DLD1 (cell line): ENCODE results near the gene CSK.

Experiments
- in situ Hi-C: cut with HindIII; loops from 2 replicates; pipeline ENCODE4 v1.10.0; 2017; ENCODE audit warnings: low sequenced_read_pairs

Gene CSK

DNA sequence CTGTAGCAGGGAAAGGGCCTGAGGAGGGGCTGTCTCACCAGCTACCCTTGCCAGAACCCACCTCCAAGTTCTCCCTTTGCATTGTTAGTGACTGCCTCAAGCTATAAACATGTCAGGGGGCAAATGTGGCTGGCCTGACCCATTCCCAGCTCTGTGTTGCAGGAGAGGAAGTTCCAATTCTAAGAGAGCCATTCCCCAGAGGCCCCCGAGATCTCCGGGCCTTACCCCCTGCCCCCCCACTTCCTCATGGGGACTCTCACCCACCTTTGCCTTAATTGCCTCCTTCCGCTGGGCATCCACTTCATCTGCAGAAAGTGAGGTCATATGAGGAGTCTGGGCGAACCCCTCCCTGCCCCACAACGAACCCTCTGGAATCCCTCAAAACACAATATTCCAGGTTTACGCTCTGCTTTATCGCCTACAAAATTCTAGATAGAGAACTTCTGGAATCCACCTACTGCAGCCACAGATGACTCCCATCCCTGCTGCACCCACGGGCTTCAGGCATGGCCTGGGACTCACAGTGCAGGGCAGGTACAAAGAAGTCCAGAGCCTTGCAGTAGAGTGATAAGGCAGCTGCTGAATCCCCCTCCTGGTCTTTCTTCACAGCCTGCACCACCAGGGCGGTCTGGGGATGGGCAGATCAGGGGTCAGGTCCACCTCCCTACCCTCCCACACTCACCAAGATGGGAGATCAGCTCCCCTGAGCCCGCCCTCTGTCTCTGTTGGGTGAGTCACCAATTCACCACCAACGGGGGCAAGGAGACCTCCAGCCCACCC lies 57.1 kb downstream of the CSK start:
- in situ Hi-C loops = no loop called here

DNA sequence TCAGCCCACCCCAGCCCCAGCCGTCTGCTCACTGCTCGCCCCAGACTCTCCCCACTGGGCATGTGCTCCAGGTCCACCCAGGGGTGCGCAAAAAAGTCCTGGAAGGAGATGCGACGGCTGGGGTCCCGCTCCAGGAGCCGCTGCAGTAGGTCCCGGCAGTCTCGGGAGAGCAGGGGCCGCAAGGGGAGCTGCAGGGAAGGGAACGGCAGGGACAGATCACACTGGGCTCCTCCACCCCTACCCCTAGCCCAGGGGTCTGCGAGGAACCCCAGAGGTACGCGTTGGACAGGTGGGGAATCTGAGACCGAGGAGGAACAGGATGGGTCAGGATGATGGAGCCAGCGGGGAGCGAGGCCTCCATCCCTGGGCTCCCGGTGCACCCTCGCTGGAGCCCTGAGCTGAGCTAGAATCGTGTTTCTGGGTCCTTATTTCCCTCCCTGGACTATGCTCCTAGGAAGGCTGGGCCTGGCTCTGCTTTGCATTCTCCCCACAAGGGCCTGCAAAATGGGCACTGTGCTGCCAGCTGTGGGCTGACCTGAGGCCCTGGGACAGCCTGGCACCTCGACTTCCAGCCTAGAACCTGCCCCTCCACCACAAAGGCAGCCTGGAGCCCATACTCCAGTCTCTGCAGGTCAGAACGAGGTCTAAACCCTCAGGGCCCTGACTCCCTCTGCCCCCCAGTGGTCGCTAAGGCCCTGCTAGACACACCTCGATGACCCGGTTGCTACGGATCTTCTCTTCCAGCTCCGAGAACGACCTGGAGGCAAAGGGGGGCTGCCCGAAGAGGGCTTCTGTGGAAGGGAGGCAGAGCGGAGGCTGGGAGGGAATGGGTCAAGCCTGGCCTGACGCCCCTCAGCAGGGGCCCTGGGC lies 57.9 kb downstream of the CSK start:
- in situ Hi-C loops = no loop called here

DNA sequence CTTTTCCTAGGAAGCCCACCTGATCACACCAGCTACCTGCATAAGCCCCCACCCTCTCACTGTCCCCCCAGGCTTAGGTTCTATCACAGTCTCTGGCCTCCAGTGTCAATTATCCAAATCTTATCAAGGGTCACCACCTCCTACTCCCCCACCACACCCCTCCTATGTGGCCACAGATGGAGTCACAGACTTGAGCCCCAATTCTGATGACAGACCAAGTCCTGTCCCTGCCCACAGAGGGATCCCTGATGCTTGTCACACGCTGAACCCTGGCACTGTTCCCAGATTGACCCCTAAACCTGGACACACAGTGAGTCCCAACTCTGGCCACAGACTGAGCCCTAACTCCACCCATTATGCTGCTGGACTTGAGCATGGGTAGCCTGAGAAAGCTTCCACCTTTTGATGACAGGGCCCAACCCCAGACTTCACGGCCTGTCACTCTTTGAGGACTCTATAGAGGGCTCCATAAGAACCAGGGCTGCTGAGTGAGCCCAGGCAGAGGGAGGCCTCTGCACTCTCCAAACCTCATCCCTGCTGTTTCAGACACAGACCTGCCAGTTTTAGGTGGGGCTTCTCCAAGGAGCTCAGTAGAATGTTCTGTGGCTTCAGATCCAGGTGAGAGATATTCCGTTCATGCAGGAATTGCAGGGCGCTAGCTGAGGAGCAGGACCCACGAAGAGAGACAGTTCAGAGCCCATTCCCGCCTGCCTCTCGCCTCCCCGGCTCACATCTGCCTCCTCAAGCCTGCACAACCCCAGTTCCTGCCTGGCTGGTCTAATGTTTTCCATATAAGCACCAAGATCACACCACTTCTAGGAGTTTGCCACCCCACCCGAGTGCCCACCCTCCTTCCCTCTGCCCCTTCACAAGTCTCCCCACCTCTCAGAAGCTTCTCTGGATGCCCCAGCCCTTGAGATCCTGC lies 59.2 kb downstream of the CSK start:
- in situ Hi-C loops = no loop called here

DNA sequence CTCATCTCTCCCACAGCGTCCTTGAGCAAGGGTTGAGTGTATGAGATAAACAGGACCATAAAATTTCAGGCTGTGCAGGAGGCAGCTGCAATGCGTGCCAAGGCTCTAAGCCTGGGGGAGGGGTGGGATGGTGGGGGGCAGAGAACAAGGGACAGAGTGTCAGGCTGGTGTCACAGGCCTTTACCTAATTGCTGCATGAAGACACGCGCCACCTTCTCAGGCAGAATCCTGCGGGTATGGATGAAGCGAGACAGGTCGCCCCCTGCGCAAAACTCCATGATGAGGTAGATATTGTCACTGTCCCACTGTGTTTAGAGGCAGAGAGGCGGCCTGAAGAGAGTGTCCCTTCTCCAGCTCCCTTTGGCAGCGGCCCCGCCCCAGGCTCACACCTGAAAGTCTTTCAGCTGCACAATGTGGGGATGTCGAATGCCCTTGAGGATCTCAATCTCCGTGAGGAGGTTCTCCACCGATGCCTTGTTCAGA lies 60.1 kb downstream of the CSK start:
- in situ Hi-C loops = no loop called here

DNA sequence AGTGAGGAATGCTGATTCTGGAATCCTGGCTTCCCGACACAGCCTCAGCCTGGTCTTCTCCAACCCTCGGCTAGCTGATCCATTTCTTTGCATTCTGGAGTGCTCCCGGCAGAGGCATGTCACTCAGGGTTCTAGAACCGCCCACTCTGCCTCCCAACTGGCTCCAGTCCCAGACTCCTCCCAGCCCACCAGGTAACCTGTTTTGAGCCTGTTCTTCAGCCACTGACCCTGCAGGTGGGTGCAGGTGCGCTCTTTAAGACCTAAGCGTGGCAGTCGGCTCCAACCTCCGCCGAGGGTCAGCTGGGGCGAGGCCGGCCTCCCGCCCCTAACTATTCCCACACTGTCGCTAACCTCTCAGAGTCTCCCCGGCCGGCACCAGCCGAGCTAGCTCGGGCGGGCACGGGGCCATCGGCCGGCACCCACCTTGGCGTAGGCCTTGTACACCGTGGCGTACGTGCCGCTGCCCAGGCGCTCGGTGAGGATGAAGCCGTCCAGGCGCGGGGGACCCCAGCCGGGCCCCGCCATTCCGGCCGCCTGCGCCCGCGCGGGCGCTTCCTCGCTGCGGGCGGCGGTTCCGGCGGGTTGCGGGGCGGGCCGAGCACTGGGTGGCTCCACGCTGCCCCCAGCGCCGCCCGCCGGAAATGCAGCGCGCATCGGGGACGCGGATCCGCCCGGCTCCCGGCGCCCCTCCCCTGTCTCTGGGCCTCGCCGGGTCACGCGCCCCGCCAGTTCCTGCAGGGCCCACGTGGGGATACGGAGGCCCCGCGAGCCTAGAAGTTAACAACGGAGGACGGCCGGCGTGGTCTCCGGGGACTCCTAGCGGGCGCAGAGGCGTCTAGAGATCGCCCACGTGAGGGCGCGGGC lies 60.9 kb downstream of the CSK start, which contains the start of gene ULK3:
Gene ULK3 (minus strand): TSS at position 576 of the 864 bp plus-strand sequence. CDS start 51 bp downstream, at position 525.
- in situ Hi-C loops = no loop called here

DNA sequence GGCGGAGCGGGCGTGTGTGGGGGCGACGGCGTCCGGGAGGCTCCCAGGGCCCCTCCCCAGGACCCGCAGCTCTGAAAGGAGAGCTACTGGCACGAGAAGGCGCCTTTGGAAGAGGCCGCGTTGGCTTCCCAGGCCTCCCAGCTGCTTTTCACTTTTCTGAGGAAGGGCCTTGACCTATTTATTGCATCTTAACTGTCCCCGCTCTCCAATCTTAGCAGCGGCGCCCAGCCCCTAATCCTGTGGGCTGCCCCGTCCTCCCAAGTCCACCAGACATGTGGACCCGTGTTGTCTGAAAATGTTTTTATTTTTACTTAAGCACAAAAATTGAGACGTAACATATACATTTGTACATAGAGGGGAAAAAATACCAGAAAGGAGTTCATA lies 61.6 kb downstream of the CSK start:
- in situ Hi-C loops = no loop called here

DNA sequence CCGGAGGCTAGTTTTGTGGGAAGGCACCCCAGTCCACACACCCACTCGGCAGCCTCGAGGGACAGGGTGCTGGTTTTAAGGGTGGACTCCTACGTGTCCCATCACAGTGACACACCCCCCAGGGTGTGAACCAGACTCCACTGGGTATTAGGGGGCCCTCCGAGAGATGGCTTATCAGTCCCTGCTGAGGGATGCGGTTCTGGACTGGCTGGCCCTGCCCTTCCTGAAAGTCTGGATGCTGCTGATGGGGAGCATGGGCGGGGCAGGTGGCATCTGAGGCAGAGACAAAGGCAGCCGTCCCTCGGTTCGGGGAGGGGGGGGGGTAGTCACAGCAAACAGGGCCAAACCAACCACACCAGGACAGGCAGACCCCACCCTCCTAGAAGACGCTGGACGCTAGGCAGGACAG lies 62.0 kb downstream of the CSK start:
- in situ Hi-C loops = no loop called here

DNA sequence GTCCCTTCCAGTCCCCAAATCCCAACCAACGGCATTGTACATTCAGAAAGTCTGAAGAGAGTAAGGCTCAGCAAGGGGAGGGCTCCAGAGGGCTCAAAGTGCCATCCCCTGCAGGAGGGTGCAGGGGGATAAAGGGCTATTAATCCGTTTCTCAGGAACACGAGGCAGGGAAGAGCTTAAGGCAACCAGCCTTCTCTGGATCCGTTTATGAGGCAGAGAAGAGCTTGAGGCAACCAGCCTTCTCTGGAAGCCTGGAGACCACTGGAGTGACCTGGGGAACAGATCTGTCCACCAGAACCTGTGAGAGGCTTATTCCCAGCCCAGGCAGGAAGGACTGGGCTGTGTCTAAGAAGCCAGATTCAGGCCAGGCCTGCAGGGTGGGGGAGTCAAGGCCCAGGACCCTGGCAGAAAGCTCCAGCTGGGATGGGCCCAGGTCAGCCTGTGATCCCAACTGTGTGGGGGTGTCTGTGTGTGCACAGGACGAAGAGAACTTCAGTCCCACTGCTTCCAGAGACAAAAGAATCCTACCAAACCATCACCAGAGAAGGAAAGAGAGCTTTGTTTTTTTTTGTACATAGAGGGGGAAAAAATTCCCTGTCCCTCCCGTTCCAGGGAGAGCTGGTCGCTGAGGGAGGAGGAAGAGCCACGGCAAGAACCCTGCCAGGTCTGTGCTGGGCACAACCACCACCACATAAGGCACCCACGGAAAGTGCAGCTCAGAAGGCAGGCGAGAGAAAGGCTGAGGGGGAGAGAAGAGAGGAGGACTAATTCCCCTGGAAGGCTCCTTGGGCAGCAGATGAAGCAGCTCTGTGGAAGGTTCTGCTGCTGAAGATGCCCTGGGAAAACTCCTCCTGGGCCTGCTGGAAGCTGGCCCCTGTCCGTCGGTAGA lies 62.7 kb downstream of the CSK start:
- in situ Hi-C loops = no loop called here

DNA sequence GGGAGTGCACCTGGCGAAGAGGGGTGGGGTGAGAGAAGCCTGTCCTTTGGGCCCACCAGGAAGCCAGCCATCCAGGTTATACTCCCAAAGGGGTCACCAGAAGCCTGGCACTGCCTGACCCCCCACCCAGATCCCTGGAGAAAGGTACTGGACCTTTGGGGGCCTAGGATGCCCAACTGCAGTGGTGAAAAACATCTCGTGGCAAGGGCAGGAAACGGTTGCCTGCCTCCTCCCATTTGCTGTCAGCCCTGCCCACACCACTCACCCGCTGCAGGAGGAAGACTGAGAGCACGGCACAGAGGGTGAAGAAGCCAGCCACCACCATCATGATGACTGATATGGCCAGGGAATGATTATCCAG lies 63.3 kb downstream of the CSK start:
- in situ Hi-C loops = no loop called here

DNA sequence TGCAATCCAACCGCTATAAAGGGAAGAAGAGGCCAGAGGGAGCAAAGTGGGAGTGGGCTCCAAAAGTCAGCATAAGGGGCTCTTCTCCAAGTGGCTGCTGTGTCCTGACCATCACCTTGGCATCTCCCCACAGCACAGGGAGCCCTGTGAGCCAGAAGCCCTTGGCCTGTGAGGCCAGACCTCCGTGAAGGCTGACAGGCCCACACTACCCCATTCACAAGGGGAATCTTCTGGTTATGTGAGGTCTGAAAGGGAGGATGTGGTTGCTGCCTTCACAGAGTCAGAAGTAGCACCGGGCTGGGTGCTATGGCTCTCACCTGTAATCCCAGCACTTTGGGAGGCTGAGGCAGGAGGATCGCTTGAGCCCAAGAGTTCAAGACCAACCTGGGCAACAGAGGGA lies 63.7 kb downstream of the CSK start:
- in situ Hi-C loops = no loop called here

DNA sequence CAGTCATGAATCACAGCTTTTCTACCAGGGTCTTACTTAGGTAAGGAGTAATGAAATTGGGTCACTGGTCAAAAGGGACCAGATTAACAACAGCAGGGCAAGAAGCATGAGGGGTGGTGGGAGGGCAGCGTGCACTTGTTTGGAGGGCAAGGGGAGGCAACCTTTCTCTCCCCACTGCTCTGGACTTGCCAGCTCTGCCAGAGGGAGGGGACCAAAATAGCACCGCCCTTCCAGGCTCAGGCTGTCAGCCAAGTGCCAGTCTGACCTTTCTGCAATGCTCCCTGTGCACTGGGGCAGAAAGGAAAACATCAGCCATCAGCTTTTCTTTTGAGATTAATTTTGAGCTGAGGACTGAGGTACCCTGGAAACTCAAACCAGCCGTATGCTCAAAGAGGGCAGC lies 65.6 kb downstream of the CSK start:
- in situ Hi-C loops = no loop called here

DNA sequence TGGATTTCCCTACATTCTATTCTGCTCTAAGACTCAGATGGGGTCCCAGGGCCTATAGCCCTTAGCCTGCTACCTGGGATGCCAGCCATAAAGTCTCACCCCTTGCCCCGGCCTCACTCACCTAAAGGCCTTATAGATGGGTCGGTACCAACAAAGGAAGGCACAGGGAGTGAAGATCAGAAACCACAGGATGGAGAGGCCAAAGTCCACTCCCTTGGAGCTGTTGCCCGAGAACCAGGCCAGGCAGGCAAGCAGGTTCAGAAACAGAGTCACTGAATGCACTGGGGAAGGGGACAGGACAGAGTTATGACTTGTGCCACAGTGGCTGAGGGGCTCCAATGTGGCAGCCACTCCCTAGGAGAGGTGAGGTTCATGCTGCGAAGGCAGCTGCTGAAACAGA lies 68.5 kb downstream of the CSK start:
- in situ Hi-C loops = no loop called here

DNA sequence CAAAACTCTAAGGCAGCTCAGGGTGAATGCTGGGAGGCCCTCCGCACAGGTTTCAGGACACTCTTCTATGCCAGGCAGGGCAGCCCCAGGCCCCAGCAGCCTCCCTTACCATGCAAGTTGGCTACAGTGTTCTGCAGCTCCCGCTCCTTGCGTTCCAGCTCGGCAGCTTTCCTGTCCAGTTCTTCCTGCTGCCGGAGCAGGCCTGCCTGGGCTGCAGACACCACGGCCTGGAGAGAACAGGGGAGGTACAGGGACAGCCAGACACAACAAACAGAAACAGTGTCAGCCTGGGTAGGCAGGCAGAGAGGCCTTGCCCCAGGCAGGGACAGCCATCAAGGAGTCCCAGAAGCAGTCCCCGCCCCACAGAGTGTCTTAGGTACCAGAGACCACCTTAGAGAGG lies 70.1 kb downstream of the CSK start:
- in situ Hi-C loops = no loop called here
